ENCODE results near the gene RBM38.
"Not testable (repeated sequence)": the region's sequence is repeated elsewhere in the genome, so short reads cannot be mapped to it uniquely, and the experiment has no call there.

Gene RBM38

DNA sequence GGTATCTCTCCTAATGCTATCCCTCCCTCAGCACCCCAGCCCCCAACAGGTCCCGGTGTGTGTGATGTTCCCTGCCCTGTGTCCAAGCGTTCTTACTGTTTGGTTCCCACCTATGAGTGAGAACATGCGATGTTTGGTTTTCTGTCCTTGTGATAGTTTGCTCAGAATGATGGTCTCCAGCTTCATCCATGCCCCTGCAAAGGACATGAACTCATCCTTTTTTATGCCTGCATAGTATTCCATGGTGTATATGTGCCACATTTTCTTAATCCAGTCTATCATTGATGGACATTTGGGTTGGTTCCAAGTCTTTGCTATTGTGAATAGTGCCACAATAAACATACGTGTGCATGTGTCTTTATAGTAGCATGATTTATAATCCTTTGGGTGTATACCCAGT is 28.3 kb downstream of the RBM38 start:
- not testable (repeated sequence) for DNase-seq

DNA sequence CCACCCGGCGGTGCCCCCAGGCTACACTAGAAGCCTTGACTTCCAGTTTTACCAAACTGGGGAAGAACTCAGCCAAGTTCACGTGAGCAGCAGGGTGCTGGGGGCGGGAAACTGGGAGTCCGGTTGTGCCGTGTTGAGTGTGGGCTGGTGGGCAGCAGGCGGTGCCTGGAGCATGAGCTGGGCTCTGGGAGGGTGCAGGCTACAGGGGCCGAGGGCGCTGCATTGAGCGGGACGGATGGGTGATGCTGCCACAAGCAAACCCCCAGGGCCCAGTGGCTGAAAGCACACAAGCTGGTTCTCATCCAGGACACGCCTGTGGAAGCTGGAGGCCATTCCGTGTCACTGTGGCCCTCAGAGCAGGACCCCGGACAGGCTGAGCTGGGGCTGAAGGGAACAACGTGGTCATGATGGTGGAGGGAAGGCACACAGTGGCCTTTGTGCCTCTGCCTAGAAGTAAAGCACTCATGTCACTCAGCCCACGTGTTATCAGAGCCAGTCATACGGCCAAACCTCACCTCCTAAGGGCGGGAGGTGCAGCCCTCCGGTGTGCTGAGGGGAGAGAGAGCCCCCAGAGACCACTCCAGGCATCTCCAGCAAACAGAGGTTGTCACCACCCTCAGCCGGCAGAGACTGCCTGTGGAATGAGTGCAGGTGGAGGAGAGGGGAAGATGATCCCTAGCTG is 29.5 kb downstream of the RBM38 start:
- no peak for DNase-seq

DNA sequence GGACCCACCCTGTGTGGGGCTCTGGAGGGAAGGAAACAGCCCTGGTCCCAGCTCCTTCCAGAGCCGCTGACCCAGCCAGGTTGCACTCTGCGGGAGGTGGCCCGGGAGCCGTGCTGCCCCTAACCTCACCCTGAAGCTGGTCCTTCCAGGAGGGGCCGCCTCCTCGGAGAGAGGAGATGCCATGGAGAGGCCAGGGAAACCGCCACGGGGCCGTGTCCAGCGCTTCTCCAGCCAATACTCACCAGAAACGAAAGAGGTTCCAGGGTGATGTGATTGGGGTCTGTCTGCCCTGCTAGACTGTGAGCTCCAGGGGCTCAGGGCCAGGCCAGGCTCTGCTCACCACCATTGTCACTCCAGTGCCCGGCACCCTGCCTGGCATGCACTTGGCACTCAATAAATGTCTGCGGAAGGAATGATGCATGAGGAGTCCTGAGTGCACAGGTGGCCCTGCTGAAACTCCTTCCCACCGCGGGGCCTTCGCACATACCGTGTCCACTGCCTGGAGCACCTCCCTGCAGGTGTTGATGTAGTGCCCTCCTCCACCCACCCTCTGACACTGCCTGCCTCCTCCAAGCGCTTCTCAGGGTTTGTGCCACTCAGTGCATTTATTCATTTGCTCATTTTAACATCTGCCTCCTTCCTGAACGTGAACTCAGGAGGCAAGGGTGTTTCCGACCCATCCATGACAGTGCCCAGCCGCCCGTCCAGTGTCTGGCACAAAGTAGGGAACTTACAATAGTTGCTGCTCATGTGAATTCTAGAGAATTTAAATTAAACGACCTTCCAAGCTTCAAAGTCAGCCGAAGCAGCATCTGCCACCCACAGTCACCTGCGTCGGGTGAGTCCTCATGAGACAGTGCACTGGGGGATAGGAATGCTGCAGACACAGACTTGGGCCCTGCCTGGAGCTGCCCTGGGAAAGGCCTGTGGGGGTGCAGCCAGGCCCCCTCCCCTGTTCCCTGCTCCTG is 30.3 kb downstream of the RBM38 start:
- no peak for DNase-seq

DNA sequence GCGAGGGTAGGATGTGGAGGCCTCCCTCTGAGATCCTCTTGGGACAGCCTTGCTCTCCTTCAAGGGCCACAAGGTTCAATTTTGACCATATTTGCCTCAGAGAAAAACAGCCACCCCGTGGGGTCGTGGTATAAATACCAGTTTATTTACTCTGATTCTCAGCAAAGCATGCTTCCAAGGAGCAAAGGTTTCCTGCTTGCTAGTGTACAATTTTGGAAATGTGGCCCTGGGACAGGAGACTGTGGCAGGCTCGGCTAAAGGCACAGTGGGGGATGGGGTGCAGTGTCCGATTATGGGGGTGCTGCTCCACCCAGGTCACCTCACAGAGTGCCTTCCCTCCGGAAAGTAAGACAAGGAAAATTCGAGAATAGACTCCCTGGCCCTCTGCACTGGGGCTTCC is 31.1 kb downstream of the RBM38 start:
- DNase-seq = no peak

DNA sequence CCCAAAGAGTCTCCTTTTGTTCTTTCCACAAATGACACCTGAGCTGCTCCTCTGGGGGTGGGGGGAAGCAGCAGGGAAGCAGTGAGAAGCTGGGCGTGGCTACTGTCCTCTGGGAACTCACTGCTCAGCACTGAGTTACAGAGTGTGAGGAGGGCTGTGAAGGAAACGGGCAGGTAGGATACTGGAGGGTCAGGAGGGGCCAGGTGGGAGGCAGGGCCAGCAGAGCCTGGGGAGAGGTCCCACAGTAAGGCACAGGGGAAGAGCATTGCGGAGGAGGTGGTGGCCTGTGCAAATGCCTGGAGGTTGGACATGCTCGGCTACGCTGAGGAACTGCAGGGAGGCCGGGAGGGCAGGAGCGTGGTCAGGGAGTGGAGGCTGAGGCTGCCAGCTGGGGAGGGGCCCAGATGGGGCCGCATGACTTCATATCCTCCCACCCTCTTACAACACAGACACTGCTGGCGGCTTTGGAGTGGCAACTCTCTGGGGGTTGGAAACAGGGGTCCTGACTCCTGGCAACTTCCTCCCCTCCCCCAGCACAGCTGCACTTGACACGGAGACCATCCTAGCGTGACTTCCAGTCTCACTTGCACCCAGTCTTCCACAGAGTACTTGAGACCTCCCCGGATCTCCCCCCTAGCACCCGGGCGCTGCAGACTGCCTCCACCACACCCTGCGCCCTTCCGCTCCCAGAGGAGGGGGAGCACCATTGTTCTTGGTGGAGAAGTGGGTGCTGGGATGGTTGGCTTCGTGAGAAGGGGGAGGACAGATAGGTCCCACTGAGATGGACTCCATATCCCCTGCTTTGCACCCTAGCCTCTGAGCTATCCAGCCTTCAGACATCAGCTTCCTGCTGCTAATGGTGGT is 34.2 kb downstream of the RBM38 start:
- no peak for DNase-seq

DNA sequence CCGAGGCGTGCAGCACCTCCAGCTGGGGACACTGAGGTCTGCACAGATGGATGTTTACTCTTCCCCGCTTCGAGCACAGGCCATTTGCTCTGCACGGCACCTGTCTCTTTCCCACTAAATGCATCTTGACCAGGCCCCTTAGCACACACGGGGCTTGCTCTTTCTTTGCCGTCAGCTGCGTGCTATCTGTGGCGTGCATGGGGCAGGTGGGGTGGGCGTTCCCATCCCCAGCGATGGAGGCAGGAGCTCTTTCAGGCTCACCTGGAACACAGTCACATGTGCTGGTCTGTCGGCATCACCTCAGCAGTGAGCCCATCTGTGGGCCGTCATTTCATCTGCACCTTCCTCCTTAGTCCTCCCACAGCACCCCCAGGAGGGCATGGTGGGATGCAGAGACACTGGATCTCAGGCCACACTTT is 35.1 kb downstream of the RBM38 start:
- DNase-seq = no peak

DNA sequence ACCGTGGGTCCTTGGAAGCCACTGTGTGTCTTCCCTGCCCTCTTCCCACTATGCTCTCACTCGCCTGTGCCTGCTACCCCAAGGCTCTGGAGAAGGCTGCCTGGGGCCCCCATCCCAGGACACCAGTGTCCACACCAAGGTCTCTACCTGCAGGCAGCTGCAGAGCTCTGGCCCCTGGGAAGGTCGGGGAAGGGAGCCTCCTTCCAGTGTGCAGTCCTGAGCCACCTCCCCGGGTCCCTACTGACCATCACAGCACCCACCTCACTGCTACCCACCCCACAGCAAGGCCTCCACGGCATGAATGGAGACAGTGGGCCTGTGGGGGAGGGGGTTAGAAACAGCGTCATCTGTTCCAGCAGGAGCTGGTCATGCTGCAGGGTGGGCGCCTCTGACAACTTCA is 35.6 kb downstream of the RBM38 start:
- no peak for DNase-seq

DNA sequence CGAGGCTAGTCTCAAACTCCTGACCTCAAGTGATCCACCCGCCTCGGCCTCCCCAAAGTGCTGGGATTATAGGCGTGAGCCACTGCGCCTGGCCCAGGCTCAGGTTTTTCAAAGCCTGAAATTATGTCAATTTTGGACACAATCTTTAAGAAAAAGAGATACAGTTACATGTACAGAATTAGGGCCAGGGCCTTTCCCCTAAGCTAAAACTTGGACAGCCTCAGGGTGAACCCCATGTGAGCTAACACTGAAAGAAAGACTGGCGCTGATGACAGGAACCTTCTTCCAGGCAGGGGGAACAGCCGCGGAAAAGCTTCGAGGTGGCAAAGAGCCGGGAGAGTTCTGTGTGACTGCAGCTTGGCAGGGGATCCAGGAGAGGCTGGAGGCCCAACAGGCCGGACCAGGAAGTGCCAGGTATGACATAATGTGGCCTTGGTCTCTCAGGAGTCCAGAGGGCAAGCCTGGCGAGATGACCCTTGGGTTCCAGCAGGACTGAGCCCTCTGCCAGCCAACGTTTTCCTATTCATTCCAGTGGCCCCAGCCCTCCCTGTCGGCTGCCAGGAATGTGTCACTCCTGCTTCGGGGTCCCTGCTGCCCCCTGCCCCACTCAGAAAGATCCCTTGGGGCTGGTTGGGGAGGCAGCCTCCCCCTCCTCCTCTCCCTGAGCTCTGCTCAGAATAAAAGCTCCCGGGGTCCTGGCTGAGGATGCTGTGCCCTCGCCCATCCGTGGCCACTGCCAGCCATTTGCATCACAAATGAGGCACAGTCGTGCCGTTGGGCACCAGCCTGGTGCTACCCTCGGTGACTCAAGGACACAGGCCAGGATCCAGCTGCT is 37.3 kb downstream of the RBM38 start:
- DNase-seq = no peak

DNA sequence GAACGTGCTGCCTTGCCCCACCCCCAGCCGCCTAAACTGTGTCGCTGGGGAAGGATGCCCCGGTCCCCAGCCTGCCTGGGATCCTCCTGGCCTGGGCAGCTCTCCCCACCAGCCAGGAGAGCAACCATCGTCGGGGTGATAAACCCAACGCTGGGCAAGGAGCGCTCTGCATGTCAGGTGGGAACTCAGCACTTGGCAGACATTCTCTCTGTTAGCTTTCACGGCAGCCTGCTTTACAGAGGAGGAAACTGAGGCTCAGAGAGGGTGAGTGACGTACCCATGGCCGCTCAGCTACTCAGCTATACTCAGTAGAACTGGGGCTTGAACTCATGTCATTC is 37.9 kb downstream of the RBM38 start:
- no peak for DNase-seq

DNA sequence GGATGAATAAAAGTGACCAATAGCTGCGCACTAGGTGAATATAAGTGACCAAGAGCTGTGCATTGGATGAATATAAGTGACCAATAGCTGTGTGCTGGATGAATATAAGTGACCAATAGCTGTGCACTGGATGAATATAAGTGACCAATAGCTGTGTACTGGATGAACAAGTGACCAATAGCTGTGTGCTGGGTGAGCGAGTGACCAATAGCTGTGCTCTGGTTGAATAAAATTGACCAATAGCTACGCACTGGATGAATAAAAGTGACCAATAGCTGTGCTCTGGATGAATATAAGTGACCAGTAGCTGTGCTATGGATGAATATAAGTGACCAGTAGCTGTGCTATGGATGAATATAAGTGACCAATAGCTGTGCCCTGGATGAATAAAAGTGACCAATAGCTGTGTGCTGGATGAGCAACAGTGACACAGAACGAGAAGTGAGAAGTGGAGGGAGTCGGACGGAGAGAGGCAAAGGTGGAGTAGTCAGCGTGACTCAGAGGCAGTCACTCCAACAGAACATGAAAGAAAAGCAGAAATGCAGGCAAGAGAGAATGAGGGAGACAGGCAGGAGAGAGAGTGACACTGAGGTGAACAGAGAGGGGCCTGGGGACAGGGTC is 38.5 kb downstream of the RBM38 start:
- DNase-seq = no peak

DNA sequence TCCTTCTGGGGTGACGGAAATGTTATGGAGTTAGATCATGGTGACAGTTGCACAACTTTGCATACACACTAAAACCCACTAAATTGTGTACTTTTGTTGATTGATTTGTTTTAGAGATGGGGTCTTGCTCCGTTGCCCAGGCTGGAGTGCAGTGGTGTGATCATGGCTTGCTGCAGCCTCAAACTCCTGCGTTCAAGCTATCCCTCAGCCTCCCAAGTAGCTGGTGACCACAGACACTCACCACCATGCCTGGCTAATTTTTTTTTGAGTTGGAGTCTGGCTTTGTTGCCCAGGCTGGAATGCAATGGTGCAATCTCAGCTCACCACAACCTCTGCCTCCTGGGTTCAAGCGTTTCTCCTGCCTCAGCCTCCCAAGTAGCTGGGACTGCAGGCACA is 39.0 kb downstream of the RBM38 start:
- not testable (repeated sequence) for DNase-seq

DNA sequence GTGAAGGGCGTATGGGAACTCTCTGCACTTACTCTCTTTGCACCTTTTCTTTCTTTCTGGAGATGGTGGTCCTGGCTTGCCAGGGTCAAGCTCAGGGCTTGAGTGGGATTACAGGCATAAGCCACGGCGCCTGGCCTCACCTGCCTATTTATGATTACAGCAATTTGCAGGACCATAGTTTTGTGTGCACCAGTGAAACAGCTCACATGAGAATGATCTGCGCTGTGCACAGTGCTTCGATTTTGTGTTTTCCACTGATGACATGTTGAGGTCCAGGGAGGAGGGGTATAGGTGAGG is 40.3 kb downstream of the RBM38 start:
- DNase-seq = no peak

DNA sequence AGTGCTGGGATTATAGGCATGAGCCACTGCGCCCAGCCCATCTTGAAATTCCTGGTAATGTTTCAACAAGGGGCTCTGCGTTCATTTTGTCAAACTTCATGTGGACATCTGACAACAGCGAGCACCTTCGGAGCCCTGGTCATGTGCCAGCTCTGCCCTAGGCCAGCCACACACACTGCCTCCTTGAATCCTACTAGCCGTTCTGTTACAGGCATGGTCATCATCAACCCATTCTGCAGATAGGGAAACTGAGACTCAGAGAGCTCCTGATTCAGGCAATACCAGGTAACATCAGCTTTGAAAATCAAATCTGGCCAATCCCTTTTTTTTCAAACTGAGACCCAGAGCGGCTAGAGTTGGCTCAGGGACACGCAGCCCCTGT is 41.3 kb downstream of the RBM38 start:
- DNase-seq = no peak

DNA sequence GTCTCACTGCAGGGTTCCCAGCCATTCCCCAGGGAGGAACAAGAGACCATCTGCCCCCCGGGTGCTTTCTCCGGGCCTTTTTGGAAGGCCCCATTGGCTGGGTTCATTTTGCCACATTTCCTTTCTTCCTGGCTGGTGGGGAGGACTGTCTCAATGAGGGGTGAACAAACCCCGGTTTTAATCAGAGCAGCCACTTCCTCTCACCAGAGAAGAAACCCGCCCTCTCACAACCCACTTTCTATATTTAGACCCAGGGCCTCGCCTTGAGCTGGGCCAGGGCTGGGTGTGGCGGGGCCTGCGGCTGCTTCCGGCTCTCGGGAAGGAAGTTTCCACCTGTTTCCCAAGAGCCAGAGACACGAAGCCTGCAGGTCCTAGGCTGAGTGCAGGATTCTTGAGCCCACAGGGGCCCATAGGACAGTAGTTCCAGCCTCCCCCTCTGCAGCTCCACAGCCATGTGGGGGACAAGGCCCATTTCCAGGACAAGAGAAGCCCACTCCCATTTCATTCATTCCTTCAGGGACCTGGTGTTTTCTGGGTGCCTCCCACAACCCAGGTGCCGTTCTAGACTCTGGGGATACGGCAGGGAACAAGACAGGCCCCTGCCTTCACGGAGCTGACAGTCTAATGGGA is 41.8 kb downstream of the RBM38 start:
- DNase-seq = peak; percentile 24

DNA sequence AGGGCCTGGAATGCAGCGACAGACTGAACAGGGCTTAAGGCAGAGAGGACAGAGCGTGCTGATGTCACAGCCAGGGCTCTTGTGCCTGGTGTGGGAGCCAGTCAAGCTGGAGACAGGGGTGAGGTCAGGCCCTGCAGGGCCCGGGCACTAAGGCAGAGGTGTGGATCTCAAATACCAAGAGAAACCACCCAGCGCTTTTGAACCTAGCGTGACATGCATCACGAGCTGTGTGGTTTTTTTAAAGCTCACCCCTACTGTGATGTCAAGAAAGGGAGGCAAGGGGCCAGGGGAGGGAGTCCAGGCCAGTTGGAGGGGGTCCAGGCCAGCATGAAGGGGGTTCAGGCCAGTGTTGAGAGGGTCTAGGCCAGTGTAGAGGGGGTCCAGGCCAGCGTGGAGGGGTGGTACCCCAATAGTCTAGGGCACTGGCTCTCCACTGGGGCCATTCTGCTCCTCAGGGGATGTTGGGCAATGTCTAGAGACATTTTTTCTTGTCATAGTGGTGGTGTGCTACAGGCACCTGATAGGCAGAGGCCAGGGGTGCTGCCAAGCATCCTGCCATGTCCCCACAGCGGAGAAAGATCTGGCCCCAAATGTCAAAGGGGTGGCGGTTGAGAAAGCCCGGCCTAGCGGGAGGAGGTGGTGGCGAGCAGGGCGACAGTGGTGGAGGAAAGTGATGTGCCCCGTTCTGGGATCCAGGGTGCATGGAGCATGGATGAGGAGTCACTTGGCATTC is 42.6 kb downstream of the RBM38 start:
- no peak for DNase-seq

DNA sequence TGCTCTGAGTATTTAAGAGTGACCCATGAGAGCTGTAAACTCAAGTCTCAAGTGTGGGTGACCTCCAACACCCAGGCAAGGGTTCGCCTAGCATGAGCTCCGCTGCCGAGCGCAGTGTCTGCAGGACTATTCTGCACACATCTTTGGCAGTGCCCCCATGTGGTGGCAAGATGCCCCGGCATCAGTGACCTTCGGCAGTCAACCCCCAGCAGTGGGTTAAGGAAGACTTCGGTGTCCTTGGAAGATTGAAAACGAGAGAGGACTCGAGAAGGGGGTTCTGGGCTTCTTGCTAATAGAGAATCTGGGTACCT is 43.1 kb downstream of the RBM38 start:
- DNase-seq = no peak

DNA sequence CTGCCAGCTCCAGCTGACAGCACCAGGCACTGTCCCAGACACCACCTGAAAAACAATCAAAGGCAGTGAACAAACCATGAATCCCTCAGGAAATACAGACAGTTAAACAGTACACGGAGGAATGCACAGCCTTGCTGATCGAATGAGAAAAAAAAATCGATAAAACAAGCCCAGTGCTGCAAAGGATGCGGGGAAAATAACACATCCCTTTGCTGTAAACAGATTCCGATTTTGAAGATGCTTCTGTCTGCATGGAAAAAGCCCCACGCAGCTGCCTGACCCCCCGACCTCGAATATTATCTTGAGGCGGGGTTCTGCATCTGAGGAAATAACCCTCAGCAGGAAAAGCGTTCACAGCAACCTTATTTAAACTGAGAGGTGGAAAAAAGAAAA is 43.9 kb downstream of the RBM38 start:
- no peak for DNase-seq

DNA sequence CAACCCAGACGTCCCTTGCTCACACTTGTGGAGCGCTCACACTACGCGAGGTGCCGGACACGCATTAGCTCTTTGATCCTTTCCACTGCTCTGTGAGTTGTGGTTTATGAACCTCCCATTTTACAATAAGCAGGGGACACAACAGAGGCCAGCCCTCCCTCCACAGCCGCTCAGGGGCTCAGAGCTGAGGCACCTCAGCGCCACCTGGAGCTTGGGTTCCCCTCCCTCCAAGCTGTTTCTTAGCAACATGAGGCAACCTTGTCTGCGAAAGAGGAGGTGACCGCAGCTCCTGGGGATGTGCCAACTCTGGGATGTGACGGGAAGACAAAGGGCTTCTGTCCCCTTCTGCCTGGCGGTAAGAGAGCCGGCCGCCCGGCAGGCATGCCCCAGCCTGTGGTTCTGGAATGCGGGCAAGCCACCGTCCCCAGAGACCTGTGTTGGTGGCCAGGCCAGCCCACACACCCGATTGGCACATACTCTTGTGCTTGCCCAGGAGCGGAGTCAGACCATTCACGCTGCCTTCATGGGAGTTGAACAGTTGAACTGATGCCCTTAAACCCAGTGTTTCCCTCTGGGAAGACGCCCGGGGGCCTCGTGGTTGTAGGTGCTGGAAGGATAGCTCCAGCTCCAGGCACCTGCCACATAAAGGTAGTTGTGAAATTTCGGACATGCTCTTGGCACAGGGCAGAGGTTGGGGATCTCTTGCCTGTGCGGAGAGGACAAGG is 44.5 kb downstream of the RBM38 start:
- DNase-seq = peak; percentile 45

DNA sequence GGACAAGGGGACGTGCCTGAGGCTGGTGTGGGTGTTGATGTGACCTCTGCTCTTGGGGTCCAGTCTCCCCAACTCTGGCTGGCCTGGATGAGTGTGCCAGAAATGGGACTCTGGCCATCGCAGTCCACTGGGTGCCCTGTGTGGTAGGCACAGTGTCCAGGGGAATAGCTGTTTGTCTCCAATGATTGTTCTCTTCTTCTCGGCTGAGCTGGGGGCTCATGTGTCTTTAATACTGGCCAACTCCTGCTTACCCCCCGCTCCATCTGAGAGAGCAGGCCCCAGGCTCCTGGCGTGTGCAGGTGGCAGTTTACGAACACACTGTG is 45.0 kb downstream of the RBM38 start:
- no peak for DNase-seq

DNA sequence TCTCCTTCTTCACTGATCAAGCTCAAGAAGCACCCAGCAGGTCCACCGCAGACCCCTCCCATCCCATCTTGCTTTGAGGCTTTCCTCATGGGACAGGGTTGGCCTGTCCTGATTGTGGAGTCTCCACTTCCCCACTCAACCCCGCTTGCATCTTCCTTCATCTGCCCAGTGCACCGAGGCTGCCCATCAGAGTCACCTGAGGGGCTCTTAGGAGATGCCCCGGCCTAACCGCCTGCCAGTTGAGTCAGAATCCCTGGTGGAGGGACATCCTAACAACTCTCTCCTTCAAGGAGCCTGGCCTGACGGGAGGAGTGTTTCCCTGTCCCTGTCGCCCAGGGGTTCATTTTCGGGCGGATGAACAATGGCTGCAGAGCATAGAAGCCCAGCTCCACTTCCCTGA is 46.1 kb downstream of the RBM38 start:
- no peak for DNase-seq

Data from fibroblast of skin of back (primary cell).